HG02885 (cell line): ENCODE measurements around the gene DMC1.

Source experiments
- ATAC-seq: cut with Tn5 transposase; IDR thresholded peaks from one replicate; pipeline ENCODE4 v1.9.1; 2021; ENCODE audit warnings: mild to moderate bottlenecking; ENCODE audit not compliant: unreplicated experiment, poor library complexity

DMC1 gene

DNA sequence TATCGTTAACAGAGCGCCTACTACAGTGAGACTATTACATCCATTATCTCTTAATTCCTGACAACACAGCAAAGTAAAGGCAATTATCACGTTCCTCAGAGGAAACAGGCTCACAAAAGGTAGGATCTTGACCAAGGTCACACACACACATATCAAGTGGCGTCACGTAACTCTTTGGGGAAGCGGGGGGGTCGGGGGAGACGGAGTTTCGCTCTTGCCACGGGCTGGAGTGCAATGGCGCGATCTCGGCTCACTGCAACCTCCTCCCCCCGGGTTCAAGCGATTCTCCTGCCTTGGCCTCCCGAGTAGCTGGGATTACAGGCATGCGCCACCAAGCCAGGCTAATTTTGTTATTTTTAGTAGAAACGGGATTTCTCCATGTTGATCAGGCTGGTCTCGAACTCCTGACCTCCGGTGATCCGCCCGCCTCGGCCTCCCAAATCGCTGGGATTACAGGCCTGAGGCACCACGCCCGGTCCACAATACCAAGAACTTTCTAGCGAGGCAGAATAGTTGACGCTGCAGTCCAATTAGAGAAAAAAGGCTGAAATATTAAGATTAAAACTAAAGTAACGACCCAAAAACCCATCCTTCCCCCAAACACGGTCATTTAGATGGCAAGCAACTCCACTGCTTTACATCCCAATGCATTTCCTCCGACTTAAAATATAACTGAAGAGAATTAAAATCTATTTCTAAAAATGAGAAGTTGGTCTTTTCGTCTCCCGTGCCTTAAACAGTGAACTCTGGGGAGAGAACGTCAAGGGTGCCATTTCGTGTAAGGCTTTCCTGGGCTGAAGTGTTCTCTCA, 65.0 kb downstream of the DMC1 start:
- no peak for ATAC-seq

DNA sequence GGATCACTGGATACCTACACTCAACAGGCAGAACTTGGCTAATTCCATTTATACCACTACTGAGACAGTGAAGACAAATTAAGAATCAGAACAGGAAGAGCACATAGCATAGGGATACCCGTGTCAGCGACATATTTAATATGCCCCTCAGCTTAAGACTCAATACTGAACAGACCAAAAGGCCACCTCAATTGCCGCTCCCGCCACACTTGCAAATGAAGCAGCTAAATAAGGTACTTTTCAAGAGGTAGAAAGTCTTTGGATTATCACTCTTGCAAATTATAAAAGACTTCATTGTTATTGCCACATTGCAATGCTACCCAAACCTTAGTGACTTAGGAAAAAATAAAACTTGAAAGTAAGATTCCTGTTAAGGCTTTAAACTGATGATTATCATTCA, 67.0 kb downstream of the DMC1 start:
- no peak for ATAC-seq

DNA sequence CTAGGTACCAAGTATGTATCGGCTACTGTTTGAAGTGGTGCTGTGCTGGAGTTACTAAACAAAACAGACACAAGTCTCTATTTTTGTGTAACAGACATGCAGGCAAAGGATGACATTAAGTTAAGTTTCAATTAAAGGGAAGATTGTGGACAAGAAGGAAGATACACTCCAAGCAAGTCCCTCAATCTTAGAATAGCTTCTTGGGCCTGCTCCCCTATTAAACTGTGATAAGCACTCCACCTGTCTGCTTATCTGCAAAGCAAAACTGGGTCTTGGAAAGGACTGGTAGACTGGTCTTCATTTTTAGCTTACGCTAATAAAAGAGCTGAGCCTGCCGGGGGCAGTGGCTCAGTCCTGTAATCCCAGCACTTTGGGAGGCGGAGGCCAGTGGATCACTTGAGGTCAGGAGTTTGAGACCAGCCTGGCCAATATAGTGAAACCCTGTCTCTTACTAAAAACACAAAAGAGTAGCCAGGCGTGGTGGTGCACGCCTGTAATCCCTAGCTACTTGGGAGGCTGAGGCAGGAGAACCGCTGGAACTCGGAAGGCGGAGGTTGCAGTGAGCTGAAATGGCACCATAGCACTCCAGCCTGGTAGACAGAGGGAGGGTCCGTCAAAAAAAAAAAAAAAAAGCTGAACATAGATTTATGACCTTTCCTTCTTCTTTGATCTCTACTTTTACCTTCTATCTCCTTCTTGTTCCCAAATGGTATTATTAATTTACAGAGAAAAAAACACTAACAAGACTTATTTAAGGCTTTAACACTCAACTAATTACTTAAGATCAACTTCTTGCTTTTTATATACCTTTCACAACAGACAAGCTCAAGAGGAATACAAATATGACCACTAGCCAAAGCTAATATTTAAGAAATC, 67.9 kb downstream of the DMC1 start:
- no peak for ATAC-seq

DNA sequence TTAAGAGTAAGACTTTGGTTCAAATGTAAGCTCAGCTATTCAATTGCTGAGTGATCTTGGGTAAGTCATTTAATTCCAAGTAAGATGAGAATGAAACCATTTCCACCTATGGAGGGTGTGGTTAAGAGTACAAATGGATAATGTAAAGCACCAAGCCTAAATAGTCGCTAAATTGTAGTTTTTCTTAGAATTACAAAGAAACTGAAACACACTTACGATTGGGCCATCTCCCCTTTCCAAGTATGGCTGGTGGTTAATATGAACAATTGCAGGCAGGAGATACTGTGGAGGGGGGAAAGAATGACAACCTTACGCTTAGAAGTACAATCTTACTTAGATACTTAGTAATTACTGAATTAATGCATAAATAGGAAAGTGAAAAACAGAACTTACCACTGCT, 72.1 kb downstream of the DMC1 start:
- no peak for ATAC-seq

DNA sequence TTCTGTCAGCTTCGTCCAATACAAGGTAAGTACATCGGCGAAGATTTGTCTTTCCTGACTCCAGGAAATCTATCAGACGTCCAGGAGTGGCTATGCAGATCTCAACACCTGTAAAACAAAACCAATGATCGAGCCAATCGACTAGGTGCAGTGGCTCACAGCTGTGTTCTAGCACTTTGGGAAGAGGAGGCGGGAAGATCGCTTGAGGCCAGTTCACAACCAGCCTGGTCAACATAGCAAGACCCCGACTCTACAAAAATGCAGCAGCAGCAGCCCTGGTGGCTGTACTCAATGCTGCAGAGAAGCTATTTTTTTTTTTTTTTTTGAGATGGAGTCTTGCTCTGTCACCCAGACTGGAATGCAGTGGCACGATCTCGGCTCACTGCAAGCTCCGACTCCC, 75.0 kb downstream of the DMC1 start:
- ATAC-seq = no peak

DNA sequence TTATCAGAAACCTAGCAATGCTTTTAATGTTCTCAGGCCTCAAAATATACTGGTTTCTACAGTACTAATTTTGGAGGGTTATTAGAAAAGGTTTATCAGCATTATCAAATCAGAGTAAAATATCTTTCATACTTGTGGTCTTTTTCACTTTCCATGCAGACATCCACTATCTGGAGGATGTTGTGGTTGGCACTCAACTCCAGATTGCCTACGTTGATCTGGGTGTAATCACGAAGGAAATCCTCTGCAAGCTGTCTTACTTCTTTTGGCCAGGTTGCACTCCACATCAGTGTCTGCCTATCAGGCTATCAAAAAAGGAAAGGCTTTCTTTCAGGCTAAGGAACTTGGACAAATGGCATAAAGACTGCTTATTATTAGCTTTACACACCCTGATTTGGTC, 75.5 kb downstream of the DMC1 start:
- no peak for ATAC-seq

DNA sequence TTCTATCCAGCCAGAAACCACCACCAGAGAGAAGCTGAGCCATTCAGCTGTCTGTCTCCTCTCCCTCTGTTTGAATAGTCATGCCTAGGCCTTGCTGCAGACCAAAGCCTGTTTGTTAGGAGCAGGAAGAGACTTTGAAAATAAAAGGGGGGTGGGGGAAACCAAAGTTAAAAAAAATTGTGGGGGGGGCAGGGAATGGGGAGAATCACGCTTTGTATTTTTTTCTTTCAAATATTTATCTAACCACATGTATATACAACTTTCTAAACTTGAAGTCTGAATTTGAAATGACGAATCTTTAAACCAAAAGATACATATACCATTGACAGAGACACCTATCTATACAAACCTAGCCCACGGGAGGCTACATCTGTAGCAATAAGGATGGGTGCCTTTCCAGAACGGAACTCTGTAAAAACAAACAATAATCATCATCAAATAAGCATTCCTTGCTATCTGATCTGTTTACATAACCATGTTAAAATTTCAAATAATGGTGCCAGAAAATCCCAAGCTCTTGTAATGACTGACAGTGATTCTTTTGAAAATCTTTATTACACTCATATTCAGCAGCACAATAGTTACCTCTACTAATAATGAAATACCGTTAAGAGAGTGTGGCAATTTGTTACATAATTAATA, 78.2 kb downstream of the DMC1 start:
- no peak for ATAC-seq

DNA sequence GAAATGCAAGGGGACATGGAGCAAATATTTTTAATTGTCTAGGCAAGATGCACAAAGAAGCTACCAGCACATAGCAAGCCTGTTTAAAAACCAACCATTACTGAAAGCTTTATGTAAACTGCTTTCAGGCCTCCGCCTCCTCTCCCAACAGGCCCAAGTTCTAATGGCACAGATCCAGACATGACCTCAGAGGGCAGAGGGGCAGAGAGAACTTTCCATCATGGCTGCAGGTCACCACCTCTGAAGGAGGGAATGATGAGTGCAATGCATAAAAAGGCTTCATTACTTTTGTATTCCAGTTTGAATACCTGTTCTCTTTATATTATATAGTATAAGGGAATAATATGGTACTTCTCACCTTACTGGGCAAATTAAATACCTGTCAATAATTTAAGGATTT, 79.1 kb downstream of the DMC1 start:
- no peak for ATAC-seq

DNA sequence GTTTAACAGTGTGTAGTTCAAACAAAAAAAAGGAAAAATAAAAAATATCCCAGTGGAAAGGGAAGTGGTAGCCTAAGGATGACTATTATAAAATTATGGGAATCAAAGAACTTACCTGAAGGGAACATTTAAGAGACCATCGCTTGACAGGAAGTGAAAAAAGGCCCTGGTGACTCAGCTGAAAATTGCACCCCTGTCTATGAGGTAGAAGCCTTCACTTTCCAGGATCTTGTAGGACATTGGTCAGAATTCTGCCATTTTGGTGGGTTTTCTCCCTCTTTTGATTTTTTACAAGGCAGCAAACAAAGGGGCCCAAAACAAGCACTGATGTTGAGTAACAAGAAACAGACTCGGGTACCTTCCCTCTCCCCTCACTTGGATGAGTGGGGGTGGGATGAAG, 79.5 kb downstream of the DMC1 start:
- no peak for ATAC-seq

DNA sequence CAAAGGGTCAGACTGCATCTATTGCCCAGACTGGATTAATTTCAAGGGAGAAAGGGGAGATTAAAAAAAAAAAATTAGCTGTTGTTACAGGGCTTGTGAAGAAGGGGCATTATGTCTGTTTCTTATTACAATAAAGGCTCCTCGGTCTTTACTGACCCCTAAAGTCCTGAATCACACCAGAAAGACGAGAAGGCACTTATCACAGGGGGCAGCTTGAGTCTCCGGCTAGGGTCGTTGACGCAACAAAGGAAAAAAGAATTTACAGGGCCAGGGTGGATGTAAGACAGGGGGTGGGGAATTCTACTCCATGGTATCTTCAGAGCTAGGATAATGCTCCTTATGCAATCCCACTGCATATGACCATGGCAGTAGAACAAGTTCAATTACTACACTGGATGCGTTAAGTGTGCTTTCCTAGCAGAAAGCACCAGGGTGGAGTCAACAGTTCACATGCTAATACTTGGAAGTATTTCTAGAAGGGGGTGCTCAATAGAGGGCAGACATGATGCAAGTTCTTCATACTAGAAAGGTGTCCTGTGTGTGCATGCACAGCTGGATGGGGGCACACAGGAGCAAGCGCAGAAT, 80.3 kb downstream of the DMC1 start:
- ATAC-seq = no peak

DNA sequence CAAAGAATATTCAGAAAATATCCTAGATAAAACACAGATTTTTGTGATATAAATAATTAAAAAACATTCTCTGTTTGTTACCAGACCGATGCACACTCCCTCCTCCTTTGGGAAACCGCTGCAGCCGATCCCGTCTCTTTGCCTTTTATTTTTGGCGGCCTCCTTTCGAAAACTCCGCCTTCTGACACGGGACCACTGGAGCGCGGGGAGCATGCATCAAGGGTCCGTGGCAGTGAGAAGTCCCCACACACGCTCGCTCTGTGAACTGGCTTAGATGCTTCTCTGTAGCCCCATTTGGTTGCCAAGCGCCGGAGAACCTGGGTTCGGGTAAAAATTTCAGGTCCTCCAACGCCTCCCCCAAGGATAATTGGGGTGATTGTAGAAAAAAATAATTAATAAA, 80.8 kb downstream of the DMC1 start:
- no peak for ATAC-seq

DNA sequence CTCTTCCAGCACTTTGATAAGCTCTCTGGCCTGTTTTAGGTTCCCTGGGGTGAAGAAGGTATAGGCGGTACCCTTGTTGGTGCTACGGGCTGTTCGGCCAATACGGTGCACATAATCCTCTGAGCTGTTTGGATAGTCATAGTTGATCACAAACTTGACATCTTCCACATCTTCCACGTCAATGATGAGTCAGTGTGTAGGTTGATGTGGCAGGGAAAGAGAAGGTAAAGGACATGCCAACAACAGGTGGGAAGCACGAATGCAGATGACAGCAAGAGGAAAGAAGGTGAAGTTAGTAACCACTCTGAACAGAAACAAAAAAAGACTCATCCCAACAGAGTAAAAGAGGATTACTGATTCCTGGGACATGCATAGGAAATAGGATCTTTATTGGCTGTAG, 82.0 kb downstream of the DMC1 start:
- ATAC-seq = no peak

DNA sequence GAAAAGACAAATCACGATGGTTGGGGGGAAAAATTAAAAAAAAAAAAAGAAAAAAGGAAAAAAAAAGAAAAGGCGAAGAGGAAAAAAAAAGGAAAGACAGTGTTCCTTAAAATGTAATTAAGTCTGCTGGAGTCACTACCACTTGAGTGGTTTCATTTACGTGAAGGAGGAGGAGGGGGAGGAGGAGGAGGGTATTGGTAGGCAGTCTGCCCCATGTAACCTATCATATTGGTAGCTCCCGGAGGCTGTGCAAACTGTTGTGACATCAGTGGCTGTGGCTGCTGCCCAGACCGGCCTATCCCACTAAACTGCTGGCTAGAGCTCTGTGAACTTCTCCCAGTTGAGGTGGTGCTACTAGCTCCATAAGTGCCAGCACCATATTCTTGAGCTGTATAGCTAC, 84.2 kb downstream of the DMC1 start:
- no peak for ATAC-seq

DNA sequence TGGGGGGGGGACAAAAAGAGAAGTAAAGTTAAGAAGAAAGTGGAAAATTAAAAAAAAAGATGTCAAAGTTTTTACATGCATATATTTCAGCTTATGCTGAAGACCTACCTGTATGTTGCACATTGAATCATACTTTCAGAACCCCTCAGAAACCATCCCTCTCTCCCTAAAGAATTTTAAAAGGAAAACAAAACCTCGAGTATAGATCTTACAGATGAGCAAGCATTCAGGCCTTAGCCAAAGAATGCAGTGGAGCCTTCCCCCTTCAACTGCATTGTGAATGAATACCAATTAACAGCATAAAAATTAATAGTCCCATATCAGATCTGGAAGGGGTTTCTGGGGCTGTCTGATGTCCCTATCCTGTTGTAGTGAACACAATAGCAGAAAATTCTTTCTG, 85.7 kb downstream of the DMC1 start:
- ATAC-seq = no peak

DNA sequence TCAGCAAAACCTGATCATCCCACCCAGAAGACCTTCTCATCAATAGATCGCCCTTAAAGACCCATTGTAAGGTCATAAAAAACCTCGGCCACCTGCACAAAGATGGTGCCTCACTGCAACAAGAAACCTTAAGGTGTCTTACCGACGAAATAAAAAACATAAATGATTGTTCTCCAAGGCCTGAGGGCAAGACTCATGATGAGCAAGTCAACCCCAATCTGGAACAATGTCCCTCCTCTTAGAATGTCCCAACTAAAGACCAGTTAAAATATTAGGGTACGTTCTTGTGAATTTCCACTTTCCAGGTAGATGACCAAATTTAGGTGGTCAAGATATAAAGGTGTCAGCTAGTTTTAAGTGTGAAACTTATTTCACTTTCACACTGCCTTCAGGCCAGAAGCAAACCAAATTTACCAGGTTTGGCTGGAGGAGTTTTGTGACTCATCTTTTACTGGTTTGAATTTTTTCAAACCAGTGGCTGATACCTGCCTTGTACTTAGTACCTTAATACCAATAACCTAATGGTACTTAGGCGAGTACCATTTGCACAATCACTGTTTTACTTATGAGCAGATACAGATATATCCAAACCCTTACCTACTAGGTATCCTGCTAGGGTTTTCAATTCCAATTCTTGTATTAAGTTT, 87.2 kb downstream of the DMC1 start:
- ATAC-seq = no peak

DNA sequence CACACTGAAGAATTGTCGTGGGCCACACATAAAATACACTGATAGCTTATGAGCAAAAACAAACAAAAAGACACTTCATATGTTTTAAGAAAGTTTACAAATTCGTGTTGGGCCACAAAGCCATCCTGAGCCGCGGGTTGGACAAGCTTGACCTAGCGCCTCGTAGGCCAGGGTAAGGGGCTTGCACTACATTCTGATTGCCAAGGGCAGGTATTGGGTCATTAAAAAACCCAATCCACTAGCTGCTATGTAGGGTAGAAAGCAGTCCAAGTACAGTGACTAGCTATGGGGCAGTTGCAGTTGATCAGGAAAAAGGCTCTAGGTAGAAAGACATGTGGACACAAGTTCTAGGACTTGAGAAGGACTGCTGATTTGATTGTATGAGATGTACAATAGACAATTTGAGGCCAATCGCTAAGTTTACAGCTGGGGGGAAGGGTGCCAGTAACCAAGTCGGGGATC, 88.1 kb downstream of the DMC1 start:
- no peak for ATAC-seq

DNA sequence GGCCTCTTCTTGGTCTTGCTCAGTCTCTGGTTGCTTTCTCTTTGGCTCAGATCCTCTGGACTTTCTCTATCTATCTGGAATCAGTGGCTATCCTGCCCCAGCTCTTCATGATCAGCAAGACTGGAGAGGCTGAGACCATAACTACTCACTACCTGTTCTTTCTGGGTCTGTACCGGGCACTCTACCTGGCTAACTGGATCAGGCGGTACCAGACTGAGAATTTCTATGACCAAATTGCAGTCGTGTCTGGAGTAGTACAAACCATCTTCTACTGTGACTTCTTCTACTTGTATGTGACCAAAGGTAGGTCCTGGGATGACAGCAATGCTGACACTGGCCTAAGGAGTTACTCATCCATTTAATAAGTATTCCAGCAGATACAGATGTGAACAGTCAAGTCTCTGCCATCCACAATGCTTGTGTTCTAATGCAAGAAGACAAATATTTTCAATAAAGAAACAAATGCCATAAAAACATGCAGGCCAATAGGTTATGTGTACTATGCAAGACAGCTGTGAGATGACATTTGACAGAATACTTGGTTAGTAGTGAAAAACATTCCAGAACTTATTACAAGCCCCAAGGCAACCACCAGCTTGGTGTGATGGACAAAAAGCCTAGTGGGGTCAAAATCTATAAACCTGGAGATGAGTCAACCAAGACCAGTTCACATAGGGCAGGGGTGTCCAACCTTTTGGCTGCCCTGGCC, 88.7 kb downstream of the DMC1 start:
- no peak for ATAC-seq

DNA sequence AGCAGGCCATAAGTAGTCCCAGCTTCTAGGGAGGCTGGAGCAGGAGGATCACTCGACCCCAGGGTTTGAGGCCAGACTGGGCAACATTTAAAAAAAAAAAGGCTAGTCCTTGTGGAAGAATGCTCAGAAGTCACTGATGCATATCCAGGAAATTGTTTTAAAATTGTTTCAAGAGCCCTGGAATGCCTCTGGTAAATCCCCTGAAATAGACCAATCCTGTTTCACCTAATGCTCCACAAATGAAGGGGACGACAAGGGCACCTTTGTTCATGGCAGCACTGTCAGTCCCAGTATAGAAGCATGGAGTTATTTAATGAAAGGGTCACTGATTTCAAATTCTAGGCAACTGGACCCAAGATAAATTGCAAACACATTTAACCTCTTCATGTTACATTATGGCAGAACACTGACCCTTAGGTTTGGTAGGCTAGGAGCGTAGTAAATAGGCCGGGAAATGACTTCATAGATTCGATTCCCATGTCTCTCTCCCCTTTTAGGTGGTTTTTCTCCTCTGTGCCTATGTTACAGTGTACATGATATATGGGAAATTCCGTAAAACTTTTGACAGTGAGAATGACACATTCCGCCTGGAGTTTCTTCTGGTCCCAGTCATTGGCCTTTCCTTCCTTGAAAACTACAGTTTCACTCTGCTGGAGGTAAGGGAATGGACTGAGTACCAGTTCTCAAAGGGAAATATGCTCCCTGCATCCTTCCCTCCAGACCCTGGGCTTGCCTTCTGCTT, 90.7 kb downstream of the DMC1 start:
- no peak for ATAC-seq

DNA sequence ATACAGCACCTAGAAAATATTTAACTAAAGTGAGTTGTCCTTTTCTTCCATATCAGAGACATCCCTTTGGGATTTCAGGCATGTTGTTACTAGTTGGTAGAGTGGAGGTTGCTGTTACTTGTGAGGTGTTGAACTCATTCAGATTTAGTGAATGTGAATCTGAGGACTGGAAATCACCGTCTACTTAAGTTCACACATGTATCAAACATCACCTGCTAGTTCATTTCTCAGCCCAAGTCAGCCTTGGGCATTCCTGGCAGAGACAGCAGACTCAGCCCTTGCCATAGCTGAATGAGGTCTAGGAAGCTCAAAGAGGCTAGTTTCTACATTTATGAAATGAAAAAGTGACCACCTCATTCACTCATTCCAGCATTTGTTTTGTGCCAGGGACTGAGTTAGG, 92.4 kb downstream of the DMC1 start:
- ATAC-seq = no peak
